GM23338 (cell line): Measurements from ENCODE around the gene CYBC1. TPM values are rescaled to one million over a fixed set of nuclear protein-coding genes. Genes with fewer than 3 reads are reported as not detected.

Experiments used
- ATAC-seq: fragments of 200-7000 bp; cut with Tn5 transposase; 3 replicates; pipeline ENCODE4 v1.9.1; 2020
- DNase-seq: peaks from one replicate; pipeline ENCODE4 v3.0.0-alpha.2; 2015; ENCODE audit warnings: low spot score
- H2AFZ ChIP-seq: fragments of 200-600 bp; sonication (generic); 2 replicates; pipeline ENCODE4 v1.8.0; 2016; ENCODE audit warnings: antibody characterized with exemption, mild to moderate bottlenecking, moderate library complexity
- H3F3A ChIP-seq: fragments of 200-600 bp; sonication (generic); replicated peaks from 2 replicates; pipeline ENCODE4 v1.8.0; 2017; ENCODE audit warnings: antibody characterized with exemption, mixed run types, low read depth
- H3K27ac ChIP-seq: fragments of 200-600 bp; sonication (generic); 2 replicates; pipeline ENCODE4 v1.6.1; 2016; ENCODE audit warnings: low read depth
- H3K27me3 ChIP-seq: fragments of 200-600 bp; sonication (generic); 2 replicates; pipeline ENCODE4 v1.8.0; 2016; ENCODE audit warnings: mild to moderate bottlenecking, mixed run types, moderate library complexity; ENCODE audit not compliant: insufficient read depth
- H3K36me3 ChIP-seq: fragments of 200-600 bp; sonication (generic); 2 replicates; pipeline ENCODE4 v1.8.0; 2016; ENCODE audit warnings: mild to moderate bottlenecking; ENCODE audit not compliant: insufficient read depth
- H3K4me1 ChIP-seq: fragments of 200-600 bp; sonication (generic); 2 replicates; pipeline ENCODE4 v1.8.0; 2016; ENCODE audit warnings: mild to moderate bottlenecking, moderate library complexity; ENCODE audit not compliant: insufficient read depth
- H3K4me2 ChIP-seq: fragments of 200-600 bp; sonication (generic); 2 replicates; pipeline ENCODE4 v1.7.1; 2017; ENCODE audit warnings: mixed run types
- H3K4me3 ChIP-seq: fragments of 200-600 bp; sonication (generic); 2 replicates; pipeline ENCODE4 v1.6.1; 2016; ENCODE audit warnings: mixed run types
- H3K79me2 ChIP-seq: fragments of 200-600 bp; sonication (generic); replicated peaks from 2 replicates; pipeline ENCODE4 v1.8.0; 2017; ENCODE audit warnings: mild to moderate bottlenecking; ENCODE audit not compliant: insufficient read depth
- H3K9me2 ChIP-seq: fragments of 200-600 bp; sonication (generic); 2 replicates; pipeline ENCODE4 v1.8.0; 2017; ENCODE audit not compliant: insufficient read depth
- H4K20me1 ChIP-seq: fragments of 200-600 bp; sonication (generic); replicated peaks from 2 replicates; pipeline ENCODE4 v1.8.0; 2017; ENCODE audit warnings: mild to moderate bottlenecking; ENCODE audit not compliant: insufficient read depth
- H3K27ac Mint-ChIP-seq: 2 replicates; pipeline ENCODE4 v1.8.0; 2020; ENCODE audit warnings: inconsistent platforms, mild to moderate bottlenecking, moderate library complexity, mixed read lengths
- H3K27me3 Mint-ChIP-seq: 3 replicates; pipeline ENCODE4 v1.8.0; 2022; ENCODE audit warnings: low read depth, mild to moderate bottlenecking, moderate library complexity, mixed read lengths, inconsistent platforms; ENCODE audit not compliant: insufficient read depth, poor library complexity
- H3K36me3 Mint-ChIP-seq: 3 replicates; pipeline ENCODE4 v1.8.0; 2021; ENCODE audit warnings: low read depth, mild to moderate bottlenecking, inconsistent platforms, moderate library complexity, mixed read lengths
- H3K4me1 Mint-ChIP-seq: 3 replicates; pipeline ENCODE4 v1.8.0; 2020; ENCODE audit warnings: mild to moderate bottlenecking, inconsistent platforms, mixed read lengths
- H3K4me3 Mint-ChIP-seq: 3 replicates; pipeline ENCODE4 v1.8.0; 2021; ENCODE audit warnings: moderate library complexity, mild to moderate bottlenecking, inconsistent platforms, mixed read lengths
- H3K9me3 Mint-ChIP-seq: 3 replicates; pipeline ENCODE4 v1.8.0; 2020; ENCODE audit warnings: moderate library complexity, mild to moderate bottlenecking, inconsistent platforms, mixed read lengths
- EZH2 ChIP-seq: fragments of 200-600 bp; sonication (generic); IDR thresholded peaks from one replicate; pipeline ENCODE4 v1.8.0; 2017; ENCODE audit warnings: antibody characterized with exemption, mild to moderate bottlenecking, low read depth; ENCODE audit not compliant: unreplicated experiment
- EZH2phosphoT487 ChIP-seq: fragments of 200-600 bp; sonication (generic); IDR thresholded peaks from one replicate; pipeline ENCODE4 v1.8.1; 2018; ENCODE audit warnings: antibody characterized with exemption; ENCODE audit not compliant: unreplicated experiment
- JUNB ChIP-seq: IDR thresholded peaks from one replicate; pipeline ENCODE4 v1.6.1; 2016; ENCODE audit warnings: antibody characterized with exemption; ENCODE audit not compliant: unreplicated experiment
- NANOG ChIP-seq: IDR thresholded peaks from 2 replicates; pipeline ENCODE4 v1.6.1; 2016; ENCODE audit warnings: antibody characterized with exemption, borderline replicate concordance
- STAT1 ChIP-seq: IDR thresholded peaks from one replicate; pipeline ENCODE4 v1.6.1; 2016; ENCODE audit warnings: antibody characterized with exemption; ENCODE audit not compliant: unreplicated experiment
- ZNF114 ChIP-seq: fragments of 250-450 bp; sonication (Bioruptor Pico); IDR thresholded peaks from 2 replicates; pipeline ENCODE4 v1.5.0; 2020; ENCODE audit warnings: mild to moderate bottlenecking, moderate library complexity
- ZNF331 ChIP-seq: fragments of 250-450 bp; sonication (Bioruptor Pico); IDR thresholded peaks from 2 replicates; pipeline ENCODE4 v1.5.0; 2020; ENCODE audit warnings: low read depth, mild to moderate bottlenecking, moderate library complexity
- polyA plus RNA-seq: library from polyadenylated mRNA; unstranded; fragments of >200 nt; fragmentation: Nextera tagmentation; extraction: Ambion mirVana; gene quantifications from 2 replicates; pipeline ENCODE4 v1.2.1, GENCODE V29; 2016
- total RNA-seq: library from RNA; depleted of rRNA; stranded (reverse); fragments of >200 nt; shearing (Covaris generic); gene quantifications from 2 replicates; pipeline ENCODE4 v1.2.3, GENCODE V29; 2014
- TF ChIP-seq, protein P1 (sequence below), 2 experiments: fragments of 200-600 bp in 1 of 2; sonication (generic) in 1 of 2; conservative IDR thresholded peaks; 2 replicates each; pipeline versions ENCODE4 v1.5.1 to v1.6.1; 2016 to 2017; ENCODE audit warnings: antibody characterized with exemption in 2 of 2, low read depth in 2 of 2, mild to moderate bottlenecking in 2 of 2, moderate library complexity in 1 of 2
- TF ChIP-seq, protein P2 (sequence below): fragments of 250-450 bp; sonication (Bioruptor Pico); IDR thresholded peaks from 2 replicates; pipeline ENCODE4 v1.5.0; 2020; ENCODE audit warnings: mild to moderate bottlenecking, moderate library complexity
- TF ChIP-seq, protein P3 (sequence below): IDR thresholded peaks from 2 replicates; pipeline ENCODE4 v1.6.1; 2016; ENCODE audit warnings: antibody characterized with exemption

Gene CYBC1
- total and polyA plus RNA-seq, 2 experiments from 2014 or later = 24.7 to 72.4 TPM

DNA sequence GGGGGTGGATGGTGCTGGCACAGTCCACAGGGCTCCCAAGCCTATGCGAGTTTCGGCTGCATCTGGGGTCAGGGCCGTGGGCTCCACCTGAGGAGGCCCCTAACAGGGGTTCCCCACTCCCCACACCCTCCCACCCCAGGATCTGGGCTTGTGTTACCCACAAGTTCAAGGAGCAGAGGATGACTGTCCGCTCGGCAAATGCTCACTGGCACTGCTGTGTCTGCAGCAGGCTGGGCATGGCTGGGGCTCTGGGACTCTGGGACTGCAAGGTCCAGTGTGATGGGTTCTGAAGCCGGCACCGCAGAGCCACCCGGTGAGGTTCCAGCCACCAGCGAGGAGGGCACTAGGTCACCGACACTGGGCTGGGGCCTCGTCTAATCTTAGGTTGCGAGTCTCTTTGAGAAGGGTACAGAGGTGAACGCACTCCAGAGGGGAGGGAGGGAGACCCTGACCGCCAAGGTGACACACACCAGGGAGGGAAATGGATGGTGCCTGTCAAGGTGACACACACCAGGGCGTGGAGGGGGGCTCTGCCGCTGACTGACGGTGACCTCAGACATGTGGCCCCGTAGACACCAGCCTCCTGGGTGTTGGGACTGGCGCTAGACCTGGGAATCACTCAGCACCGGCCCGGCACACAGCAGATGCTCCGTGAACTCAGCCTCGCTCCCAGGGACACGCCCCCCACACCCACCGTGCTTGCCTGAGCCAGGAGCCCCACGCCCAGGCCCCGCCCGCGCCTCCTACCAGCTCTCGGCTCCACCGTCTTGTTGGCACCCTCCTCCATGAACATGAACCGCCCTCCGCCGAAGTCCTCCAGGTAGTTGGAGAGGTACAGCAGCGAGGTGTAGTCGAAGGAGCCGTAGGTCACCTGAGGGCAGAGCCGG lies 52.9 kb downstream of the CYBC1 start:
- no peaks in the 10 kb centered on the region for H3K4me1 Mint-ChIP-seq
- no peak overlapping the region for H3K27ac Mint-ChIP-seq
- Histone ChIP-seq H3K36me3 (no peaks in the 10 kb centered on the region), H3K27ac (no peak overlapping the region), H2AFZ (no peak overlapping the region), H4K20me1 (no peaks in the 10 kb centered on the region; the same call in 1 of the 2 replicates), H3K4me3 (no peak overlapping the region), H3K27me3 (no peaks in the 10 kb centered on the region), H3K4me2 (no peak overlapping the region), H3K9me2 (no peaks in the 10 kb centered on the region), H3K79me2 (no peaks in the 10 kb centered on the region), H3K4me1 (no peaks in the 10 kb centered on the region), H3F3A (0 out of 2 replicates have a peak, but pooled peaks cover 2% of the 10 kb centered on the region)
- TF ChIP-seq, protein P1, sequence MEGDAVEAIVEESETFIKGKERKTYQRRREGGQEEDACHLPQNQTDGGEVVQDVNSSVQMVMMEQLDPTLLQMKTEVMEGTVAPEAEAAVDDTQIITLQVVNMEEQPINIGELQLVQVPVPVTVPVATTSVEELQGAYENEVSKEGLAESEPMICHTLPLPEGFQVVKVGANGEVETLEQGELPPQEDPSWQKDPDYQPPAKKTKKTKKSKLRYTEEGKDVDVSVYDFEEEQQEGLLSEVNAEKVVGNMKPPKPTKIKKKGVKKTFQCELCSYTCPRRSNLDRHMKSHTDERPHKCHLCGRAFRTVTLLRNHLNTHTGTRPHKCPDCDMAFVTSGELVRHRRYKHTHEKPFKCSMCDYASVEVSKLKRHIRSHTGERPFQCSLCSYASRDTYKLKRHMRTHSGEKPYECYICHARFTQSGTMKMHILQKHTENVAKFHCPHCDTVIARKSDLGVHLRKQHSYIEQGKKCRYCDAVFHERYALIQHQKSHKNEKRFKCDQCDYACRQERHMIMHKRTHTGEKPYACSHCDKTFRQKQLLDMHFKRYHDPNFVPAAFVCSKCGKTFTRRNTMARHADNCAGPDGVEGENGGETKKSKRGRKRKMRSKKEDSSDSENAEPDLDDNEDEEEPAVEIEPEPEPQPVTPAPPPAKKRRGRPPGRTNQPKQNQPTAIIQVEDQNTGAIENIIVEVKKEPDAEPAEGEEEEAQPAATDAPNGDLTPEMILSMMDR (conservative IDR thresholded peaks at IDR 0.05; ENCODE audit: low read depth in 2 of 2) = no peak
- TF ChIP-seq EZH2 (no peak), ZNF114 (CRISPR knock-in tag) (no peak), ZNF331 (CRISPR knock-in tag) (no peak), NANOG (no peak), STAT1 (no peak), JUNB (no peak), EZH2phosphoT487 (no peak)
- TF ChIP-seq, protein P2, sequence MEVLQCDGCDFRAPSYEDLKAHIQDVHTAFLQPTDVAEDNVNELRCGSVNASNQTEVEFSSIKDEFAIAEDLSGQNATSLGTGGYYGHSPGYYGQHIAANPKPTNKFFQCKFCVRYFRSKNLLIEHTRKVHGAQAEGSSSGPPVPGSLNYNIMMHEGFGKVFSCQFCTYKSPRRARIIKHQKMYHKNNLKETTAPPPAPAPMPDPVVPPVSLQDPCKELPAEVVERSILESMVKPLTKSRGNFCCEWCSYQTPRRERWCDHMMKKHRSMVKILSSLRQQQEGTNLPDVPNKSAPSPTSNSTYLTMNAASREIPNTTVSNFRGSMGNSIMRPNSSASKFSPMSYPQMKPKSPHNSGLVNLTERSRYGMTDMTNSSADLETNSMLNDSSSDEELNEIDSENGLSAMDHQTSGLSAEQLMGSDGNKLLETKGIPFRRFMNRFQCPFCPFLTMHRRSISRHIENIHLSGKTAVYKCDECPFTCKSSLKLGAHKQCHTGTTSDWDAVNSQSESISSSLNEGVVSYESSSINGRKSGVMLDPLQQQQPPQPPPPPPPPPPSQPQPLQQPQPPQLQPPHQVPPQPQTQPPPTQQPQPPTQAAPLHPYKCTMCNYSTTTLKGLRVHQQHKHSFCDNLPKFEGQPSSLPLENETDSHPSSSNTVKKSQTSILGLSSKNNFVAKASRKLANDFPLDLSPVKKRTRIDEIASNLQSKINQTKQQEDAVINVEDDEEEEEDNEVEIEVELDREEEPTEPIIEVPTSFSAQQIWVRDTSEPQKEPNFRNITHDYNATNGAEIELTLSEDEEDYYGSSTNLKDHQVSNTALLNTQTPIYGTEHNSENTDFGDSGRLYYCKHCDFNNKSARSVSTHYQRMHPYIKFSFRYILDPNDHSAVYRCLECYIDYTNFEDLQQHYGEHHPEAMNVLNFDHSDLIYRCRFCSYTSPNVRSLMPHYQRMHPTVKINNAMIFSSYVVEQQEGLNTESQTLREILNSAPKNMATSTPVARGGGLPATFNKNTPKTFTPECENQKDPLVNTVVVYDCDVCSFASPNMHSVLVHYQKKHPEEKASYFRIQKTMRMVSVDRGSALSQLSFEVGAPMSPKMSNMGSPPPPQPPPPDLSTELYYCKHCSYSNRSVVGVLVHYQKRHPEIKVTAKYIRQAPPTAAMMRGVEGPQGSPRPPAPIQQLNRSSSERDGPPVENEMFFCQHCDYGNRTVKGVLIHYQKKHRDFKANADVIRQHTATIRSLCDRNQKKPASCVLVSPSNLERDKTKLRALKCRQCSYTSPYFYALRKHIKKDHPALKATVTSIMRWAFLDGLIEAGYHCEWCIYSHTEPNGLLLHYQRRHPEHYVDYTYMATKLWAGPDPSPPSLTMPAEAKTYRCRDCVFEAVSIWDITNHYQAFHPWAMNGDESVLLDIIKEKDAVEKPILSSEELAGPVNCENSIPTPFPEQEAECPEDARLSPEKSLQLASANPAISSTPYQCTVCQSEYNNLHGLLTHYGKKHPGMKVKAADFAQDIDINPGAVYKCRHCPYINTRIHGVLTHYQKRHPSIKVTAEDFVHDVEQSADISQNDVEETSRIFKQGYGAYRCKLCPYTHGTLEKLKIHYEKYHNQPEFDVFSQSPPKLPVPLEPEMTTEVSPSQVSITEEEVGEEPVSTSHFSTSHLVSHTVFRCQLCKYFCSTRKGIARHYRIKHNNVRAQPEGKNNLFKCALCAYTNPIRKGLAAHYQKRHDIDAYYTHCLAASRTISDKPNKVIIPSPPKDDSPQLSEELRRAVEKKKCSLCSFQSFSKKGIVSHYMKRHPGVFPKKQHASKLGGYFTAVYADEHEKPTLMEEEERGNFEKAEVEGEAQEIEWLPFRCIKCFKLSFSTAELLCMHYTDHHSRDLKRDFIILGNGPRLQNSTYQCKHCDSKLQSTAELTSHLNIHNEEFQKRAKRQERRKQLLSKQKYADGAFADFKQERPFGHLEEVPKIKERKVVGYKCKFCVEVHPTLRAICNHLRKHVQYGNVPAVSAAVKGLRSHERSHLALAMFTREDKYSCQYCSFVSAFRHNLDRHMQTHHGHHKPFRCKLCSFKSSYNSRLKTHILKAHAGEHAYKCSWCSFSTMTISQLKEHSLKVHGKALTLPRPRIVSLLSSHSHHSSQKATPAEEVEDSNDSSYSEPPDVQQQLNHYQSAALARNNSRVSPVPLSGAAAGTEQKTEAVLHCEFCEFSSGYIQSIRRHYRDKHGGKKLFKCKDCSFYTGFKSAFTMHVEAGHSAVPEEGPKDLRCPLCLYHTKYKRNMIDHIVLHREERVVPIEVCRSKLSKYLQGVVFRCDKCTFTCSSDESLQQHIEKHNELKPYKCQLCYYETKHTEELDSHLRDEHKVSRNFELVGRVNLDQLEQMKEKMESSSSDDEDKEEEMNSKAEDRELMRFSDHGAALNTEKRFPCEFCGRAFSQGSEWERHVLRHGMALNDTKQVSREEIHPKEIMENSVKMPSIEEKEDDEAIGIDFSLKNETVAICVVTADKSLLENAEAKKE (CRISPR knock-in tag) = no peak
- TF ChIP-seq, protein P3, sequence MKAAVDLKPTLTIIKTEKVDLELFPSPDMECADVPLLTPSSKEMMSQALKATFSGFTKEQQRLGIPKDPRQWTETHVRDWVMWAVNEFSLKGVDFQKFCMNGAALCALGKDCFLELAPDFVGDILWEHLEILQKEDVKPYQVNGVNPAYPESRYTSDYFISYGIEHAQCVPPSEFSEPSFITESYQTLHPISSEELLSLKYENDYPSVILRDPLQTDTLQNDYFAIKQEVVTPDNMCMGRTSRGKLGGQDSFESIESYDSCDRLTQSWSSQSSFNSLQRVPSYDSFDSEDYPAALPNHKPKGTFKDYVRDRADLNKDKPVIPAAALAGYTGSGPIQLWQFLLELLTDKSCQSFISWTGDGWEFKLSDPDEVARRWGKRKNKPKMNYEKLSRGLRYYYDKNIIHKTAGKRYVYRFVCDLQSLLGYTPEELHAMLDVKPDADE = no peak
- no peaks in the 10 kb centered on the region for H3K9me3 Mint-ChIP-seq
- peaks cover 8% of the 10 kb centered on the region for H3K27me3 Mint-ChIP-seq
- no peak for DNase-seq
- no peak overlapping the region for H3K4me3 Mint-ChIP-seq
- peaks cover 2% of the 10 kb centered on the region; the same call in 2 of the 3 replicates for H3K36me3 Mint-ChIP-seq
- ATAC-seq = peak; percentile 55
